Astrocyte of the cerebellum (primary cell): ENCODE data around the gene ZNF384.
A peak's percentile ranks its signal among the peaks of the same experiment; 100 is the strongest.
"Not testable (repeated sequence)": the region's sequence is repeated elsewhere in the genome, so short reads cannot be mapped to it uniquely, and the experiment has no call there.

Experiments
- DNase-seq: peaks from one replicate; pipeline ENCODE4 v3.0.0-alpha.2; 2011; ENCODE audit warnings: low read depth
- H3K4me3 ChIP-seq: 2 replicates; pipeline ENCODE4 v1.5.1; 2011; ENCODE audit warnings: mild to moderate bottlenecking, low read depth, low read length, moderate library complexity
- CTCF ChIP-seq: IDR thresholded peaks from 2 replicates; pipeline ENCODE4 v1.5.1; 2012; ENCODE audit warnings: low read length, low read depth, moderate library complexity, mild to moderate bottlenecking; ENCODE audit errors: missing control alignments
- in situ Hi-C: cut with HindIII; loops from 2 replicates; pipeline ENCODE4 v1.10.0; 2017; ENCODE audit warnings: low sequenced_read_pairs

Gene ZNF384

GRCh38 chr12:6708960-6709394 is 19.8 kb upstream of the ZNF384 start:
- in situ Hi-C loops: no loop called here
- H3K4me3 ChIP-seq: no peak overlapping the region
- no peak for DNase-seq
- no peak for TF ChIP-seq CTCF

GRCh38 chr12:6708351-6708750 is 19.2 kb upstream of the ZNF384 start:
- DNase-seq, in situ Hi-C loops: not testable (repeated sequence)

GRCh38 chr12:6703631-6704030 is 14.5 kb upstream of the ZNF384 start:
- TF ChIP-seq CTCF: no peak
- in situ Hi-C loops: no loop called here
- H3K4me3 ChIP-seq: no peak overlapping the region
- no peak for DNase-seq

More at GRCh38 chr12:6708351-6708750, 19.2 kb upstream of the ZNF384 start:
- H3K4me3 ChIP-seq: not testable (repeated sequence)

- no peak for TF ChIP-seq CTCF
- peak overlapping the region; percentile 58 for H3K4me3 ChIP-seq
- no peak for DNase-seq
- in situ Hi-C loops: no loop called here
These were observed 12.0 kb upstream of the ZNF384 start for GRCh38 chr12:6701078-6701768.

GRCh38 chr12:6700646-6701051 is 11.5 kb upstream of the ZNF384 start, which contains the start of gene PIANP:
PIANP (minus strand) TSS chr12:6700815; CDS start chr12:6698061, 2,754 bp downstream.
- in situ Hi-C loops: no loop called here
- no peak for TF ChIP-seq CTCF
- DNase-seq: no peak
- H3K4me3 ChIP-seq: peak within 1 kb of the TSS; percentile 58

- peak overlapping the region; percentile 58 for H3K4me3 ChIP-seq
- TF ChIP-seq CTCF: no peak
- no peak for DNase-seq
- in situ Hi-C loops: no loop called here
These were observed 10.9 kb upstream of the ZNF384 start for GRCh38 chr12:6699989-6700645.

- peak overlapping the region; percentile 58 for H3K4me3 ChIP-seq
- no peak for DNase-seq
- TF ChIP-seq CTCF: no peak
- in situ Hi-C loops: no loop called here
These were observed 10.2 kb upstream of the ZNF384 start for GRCh38 chr12:6699259-6699988.
